HL-60 (cell line): Measurements from ENCODE around the gene ADRB1.

Source experiments
- DNase-seq, 2 experiments: peaks; one replicate each; pipeline ENCODE4 v3.0.0-alpha.2; 2010 to 2020; ENCODE audit warnings: low read depth in 1 of 2, low spot score in 1 of 2
- H3K27ac ChIP-seq: fragments of 250-450 bp; sonication (Bioruptor Pico); replicated peaks from 2 replicates; pipeline ENCODE4 v1.5.1; 2020; ENCODE audit warnings: mild to moderate bottlenecking, moderate library complexity
- H3K27me3 ChIP-seq: fragments of 250-450 bp; sonication (Bioruptor Pico); 2 replicates; pipeline ENCODE4 v1.5.1; 2021; ENCODE audit warnings: mild to moderate bottlenecking, moderate library complexity; ENCODE audit not compliant: insufficient read depth, poor library complexity, severe bottlenecking
- H3K4me3 ChIP-seq: replicated peaks from 2 replicates; pipeline ENCODE4 v1.5.1; 2011; ENCODE audit warnings: mild to moderate bottlenecking, control low read depth, low read length; ENCODE audit not compliant: insufficient read depth
- GABPA ChIP-seq: IDR thresholded peaks from 2 replicates; pipeline ENCODE4 v1.6.1; 2012; ENCODE audit warnings: low read depth
- POLR2AphosphoS5 ChIP-seq: IDR thresholded peaks from 2 replicates; pipeline ENCODE4 v1.6.1; 2012; ENCODE audit warnings: low read depth
- SPI1 ChIP-seq: IDR thresholded peaks from 2 replicates; pipeline ENCODE4 v1.6.1; 2012; ENCODE audit warnings: low read depth, mild to moderate bottlenecking, borderline replicate concordance
- TF ChIP-seq, protein P1 (sequence below): IDR thresholded peaks from one replicate; pipeline ENCODE4 v1.5.1; 2011; ENCODE audit warnings: low read length, control low read depth, inconsistent platforms; ENCODE audit not compliant: insufficient read depth
- TF ChIP-seq, protein P2 (sequence below): IDR thresholded peaks from 2 replicates; pipeline ENCODE4 v1.6.1; 2012; ENCODE audit warnings: low read depth; ENCODE audit not compliant: insufficient replicate concordance

ADRB1 gene

DNA sequence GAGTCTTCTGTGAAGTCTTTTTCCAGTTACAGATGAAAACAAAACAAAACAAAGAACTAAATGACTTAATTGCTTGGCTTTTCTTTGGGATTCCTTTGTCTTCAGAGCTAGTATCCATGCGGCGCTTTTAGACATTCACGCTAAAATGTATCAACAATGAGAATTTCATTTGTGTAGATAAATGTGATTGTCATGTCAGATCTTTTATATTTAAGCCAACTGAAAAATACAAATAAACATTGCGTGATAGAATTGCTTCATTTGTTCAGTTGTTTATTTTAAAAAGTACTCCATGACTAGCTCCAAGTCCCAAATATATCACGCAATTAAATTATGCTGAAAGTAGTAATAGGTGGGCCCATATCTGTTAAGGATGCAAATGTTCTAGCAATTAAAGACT is 7.9 kb upstream of the ADRB1 start:
- no peak for DNase-seq

DNA sequence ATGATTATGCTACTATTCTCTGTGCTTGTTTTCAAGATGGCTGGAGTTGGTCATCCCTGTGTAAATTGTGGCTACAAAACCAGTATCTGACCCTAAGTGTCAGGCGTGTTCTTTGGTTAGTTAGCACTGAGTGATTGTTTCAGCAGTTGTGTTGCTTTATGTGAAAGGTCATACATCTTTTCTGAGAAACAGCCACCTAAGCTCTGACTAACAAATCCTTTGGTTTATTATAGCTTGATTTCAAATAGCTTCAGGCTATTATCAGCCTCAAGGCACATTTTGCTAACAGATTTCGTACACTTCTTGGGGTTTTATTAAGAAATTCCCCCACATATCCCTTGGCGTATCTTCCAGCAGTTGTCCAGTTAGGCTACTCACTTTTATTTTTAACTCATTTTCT is 4.8 kb upstream of the ADRB1 start:
- H3K27me3 ChIP-seq, result no peaks in the 10 kb centered on the region

More for the DNA sequence above, 7.9 kb upstream of the ADRB1 start:
- Histone ChIP-seq H3K27ac (no peak overlapping the region), H3K4me3 (no peak overlapping the region), H3K27me3 (no peaks in the 10 kb centered on the region)
- TF ChIP-seq, protein P1, sequence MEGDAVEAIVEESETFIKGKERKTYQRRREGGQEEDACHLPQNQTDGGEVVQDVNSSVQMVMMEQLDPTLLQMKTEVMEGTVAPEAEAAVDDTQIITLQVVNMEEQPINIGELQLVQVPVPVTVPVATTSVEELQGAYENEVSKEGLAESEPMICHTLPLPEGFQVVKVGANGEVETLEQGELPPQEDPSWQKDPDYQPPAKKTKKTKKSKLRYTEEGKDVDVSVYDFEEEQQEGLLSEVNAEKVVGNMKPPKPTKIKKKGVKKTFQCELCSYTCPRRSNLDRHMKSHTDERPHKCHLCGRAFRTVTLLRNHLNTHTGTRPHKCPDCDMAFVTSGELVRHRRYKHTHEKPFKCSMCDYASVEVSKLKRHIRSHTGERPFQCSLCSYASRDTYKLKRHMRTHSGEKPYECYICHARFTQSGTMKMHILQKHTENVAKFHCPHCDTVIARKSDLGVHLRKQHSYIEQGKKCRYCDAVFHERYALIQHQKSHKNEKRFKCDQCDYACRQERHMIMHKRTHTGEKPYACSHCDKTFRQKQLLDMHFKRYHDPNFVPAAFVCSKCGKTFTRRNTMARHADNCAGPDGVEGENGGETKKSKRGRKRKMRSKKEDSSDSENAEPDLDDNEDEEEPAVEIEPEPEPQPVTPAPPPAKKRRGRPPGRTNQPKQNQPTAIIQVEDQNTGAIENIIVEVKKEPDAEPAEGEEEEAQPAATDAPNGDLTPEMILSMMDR, result no peak
- TF ChIP-seq SPI1 (no peak), POLR2AphosphoS5 (no peak), GABPA (no peak)
- TF ChIP-seq, protein P2, sequence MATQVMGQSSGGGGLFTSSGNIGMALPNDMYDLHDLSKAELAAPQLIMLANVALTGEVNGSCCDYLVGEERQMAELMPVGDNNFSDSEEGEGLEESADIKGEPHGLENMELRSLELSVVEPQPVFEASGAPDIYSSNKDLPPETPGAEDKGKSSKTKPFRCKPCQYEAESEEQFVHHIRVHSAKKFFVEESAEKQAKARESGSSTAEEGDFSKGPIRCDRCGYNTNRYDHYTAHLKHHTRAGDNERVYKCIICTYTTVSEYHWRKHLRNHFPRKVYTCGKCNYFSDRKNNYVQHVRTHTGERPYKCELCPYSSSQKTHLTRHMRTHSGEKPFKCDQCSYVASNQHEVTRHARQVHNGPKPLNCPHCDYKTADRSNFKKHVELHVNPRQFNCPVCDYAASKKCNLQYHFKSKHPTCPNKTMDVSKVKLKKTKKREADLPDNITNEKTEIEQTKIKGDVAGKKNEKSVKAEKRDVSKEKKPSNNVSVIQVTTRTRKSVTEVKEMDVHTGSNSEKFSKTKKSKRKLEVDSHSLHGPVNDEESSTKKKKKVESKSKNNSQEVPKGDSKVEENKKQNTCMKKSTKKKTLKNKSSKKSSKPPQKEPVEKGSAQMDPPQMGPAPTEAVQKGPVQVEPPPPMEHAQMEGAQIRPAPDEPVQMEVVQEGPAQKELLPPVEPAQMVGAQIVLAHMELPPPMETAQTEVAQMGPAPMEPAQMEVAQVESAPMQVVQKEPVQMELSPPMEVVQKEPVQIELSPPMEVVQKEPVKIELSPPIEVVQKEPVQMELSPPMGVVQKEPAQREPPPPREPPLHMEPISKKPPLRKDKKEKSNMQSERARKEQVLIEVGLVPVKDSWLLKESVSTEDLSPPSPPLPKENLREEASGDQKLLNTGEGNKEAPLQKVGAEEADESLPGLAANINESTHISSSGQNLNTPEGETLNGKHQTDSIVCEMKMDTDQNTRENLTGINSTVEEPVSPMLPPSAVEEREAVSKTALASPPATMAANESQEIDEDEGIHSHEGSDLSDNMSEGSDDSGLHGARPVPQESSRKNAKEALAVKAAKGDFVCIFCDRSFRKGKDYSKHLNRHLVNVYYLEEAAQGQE, result no peak

DNA sequence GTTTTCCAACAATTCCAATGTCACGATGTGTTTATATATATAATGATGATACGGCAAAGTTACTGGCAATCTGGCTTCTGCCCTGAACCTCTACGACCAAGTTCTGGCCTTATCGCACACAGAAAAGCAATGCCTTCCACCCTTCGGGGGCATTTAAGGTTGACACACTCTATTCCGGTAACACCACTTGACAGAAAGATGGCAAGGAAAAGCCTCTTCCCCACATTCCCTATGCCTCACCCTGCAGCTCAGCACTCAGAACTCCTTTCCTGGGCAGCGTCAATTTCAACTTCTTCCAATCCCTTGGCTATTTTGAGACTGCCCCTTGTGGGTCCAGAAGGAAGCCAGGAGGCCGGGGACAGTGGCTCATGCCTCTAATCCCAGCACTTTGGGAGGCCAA is 2.5 kb upstream of the ADRB1 start:
- Histone ChIP-seq H3K27ac (no peak overlapping the region), H3K4me3 (no peak overlapping the region), H3K27me3 (peaks cover 8% of the 10 kb centered on the region)
- TF ChIP-seq POLR2AphosphoS5, result no peak
- TF ChIP-seq, protein P1, result no peak
- TF ChIP-seq SPI1, result no peak
- TF ChIP-seq, protein P2, result no peak
- no peak for TF ChIP-seq GABPA
- no peak for DNase-seq

More for the DNA sequence above, 4.8 kb upstream of the ADRB1 start:
- DNase-seq, result no peak
- Histone ChIP-seq H3K27ac (no peak overlapping the region), H3K4me3 (no peak overlapping the region)
- TF ChIP-seq GABPA (no peak), SPI1 (no peak), POLR2AphosphoS5 (no peak)
- TF ChIP-seq, protein P1, result no peak
- TF ChIP-seq, protein P2, result no peak
